Common myeloid progenitor, CD34-positive (primary cell): ENCODE measurements around the gene KIAA1217.

Experiments
- CTCF ChIA-PET: fragments of 350-600 bp; sonication (Branson Sonifier 250); formaldehyde crosslinking; loops from one replicate; lab custom pipeline; 2021; ENCODE audit warnings: antibody characterized with exemption; lab: Charles Lee
- POLR2A ChIA-PET: fragments of 350-600 bp; sonication (Branson Sonifier 250); formaldehyde crosslinking; loops from one replicate; lab custom pipeline; 2021; ENCODE audit warnings: antibody characterized with exemption; lab: Charles Lee
- DNase-seq, 3 donors: peaks; one replicate each; pipeline versions ENCODE4 v3.0.0 to v3.0.0-alpha.2; 2013
- H3K27ac ChIP-seq, 2 experiments: 1 replicate in 1 of 2; 2 replicates in 1 of 2; pipeline ENCODE4 v1.7.0; 2013; ENCODE audit warnings: inconsistent platforms in 2 of 2, low read length in 2 of 2, mild to moderate bottlenecking in 2 of 2, low read depth in 1 of 2, moderate library complexity in 1 of 2; ENCODE audit not compliant: severe bottlenecking in 2 of 2, insufficient read depth in 1 of 2, poor library complexity in 1 of 2
- H3K27me3 ChIP-seq, 5 experiments: replicated peaks in 2 of 5; 1 replicate in 3 of 5; 2 replicates in 2 of 5; pipeline versions ENCODE4 v1.6.1 to v1.7.0; 2013; ENCODE audit warnings: low read length in 4 of 5, mild to moderate bottlenecking in 2 of 5, moderate library complexity in 2 of 5, inconsistent platforms in 1 of 5; ENCODE audit not compliant: insufficient read depth in 5 of 5, control insufficient read depth in 4 of 5
- H3K36me3 ChIP-seq, 4 experiments: 1 replicate in 2 of 4; 2 replicates in 2 of 4; pipeline versions ENCODE4 v1.6.1 to v1.7.0; 2013; ENCODE audit warnings: low read length in 3 of 4, control low read depth in 1 of 4, mild to moderate bottlenecking in 1 of 4; ENCODE audit not compliant: control insufficient read depth in 4 of 4, insufficient read depth in 4 of 4
- H3K4me1 ChIP-seq, 4 experiments: 1 replicate in 3 of 4; 2 replicates in 1 of 4; pipeline versions ENCODE4 v1.6.1 to v1.7.1; 2013; ENCODE audit warnings: low read length in 3 of 4, mild to moderate bottlenecking in 3 of 4, control low read depth in 1 of 4, inconsistent platforms in 1 of 4, moderate library complexity in 1 of 4; ENCODE audit not compliant: control insufficient read depth in 4 of 4, insufficient read depth in 4 of 4; ENCODE audit errors: control extremely low read depth in 1 of 4
- H3K4me3 ChIP-seq, 7 experiments: 1 replicate in 4 of 7; 2 replicates in 3 of 7; pipeline versions ENCODE4 v1.5.1 to v1.7.0; 2013; ENCODE audit warnings: mild to moderate bottlenecking in 7 of 7, low read length in 6 of 7, moderate library complexity in 6 of 7, inconsistent platforms in 2 of 7, low read depth in 2 of 7, control low read depth in 1 of 7; ENCODE audit not compliant: insufficient read depth in 4 of 7, control insufficient read depth in 1 of 7; ENCODE audit errors: extremely low read depth in 1 of 7
- H3K9me3 ChIP-seq, 5 experiments: 1 replicate in 4 of 5; 2 replicates in 1 of 5; pipeline versions ENCODE4 v1.6.1 to v1.7.1; 2013; ENCODE audit warnings: low read length in 4 of 5, mild to moderate bottlenecking in 2 of 5, inconsistent platforms in 1 of 5, low read depth in 1 of 5, moderate library complexity in 1 of 5; ENCODE audit not compliant: control insufficient read depth in 4 of 5, insufficient read depth in 2 of 5; ENCODE audit errors: control extremely low read depth in 1 of 5
- WGBS: methylation state at CpG from one replicate; pipeline ENCODE4 v1.1.5; 2013; ENCODE audit not compliant: insufficient coverage; 5-methylcytosine and 5-hydroxymethylcytosine counted together

KIAA1217 gene

DNA sequence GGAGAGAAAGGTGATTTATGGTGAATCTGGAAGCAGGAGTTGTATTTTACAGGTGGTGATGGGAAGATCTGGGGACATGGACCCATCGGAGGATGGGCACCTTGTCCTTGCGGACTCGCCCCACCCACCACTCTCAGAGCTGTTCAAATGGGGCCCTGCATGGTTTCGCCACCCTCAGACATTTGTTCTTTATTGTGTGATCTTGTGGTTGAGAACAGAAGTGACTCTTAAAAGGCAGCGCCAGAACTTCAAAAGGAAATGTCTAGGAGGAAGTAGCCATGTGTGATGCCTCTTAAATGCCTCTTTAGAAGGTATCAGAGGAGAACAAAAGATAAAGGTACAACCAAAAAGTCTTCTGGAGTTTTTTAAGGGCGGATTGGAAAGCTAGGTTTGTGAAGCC, 205.7 kb downstream of the KIAA1217 start:
- Histone ChIP-seq H3K36me3 (no peaks in the 10 kb centered on the region), H3K4me3 (no peak overlapping the region), H3K27me3 (peaks cover 0 to 3% (median 0%) of the 10 kb centered on the region in 5 experiments), H3K27ac (no peak overlapping the region), H3K9me3 (no peaks in the 10 kb centered on the region), H3K4me1 (no peaks in the 10 kb centered on the region)
- ChIA-PET POLR2A (no interaction called here), CTCF (no interaction called here)
- 53% methylated on average over 3 of the region's 6 CpGs for WGBS
- no peak for DNase-seq

GRCh38 chr10:24415455-24416125, 206.7 kb downstream of the KIAA1217 start:
- H3K27me3 ChIP-seq: peaks cover 0 to 3% (median 0%) of the 10 kb centered on the region in 5 experiments
- H3K9me3 ChIP-seq: no peaks in the 10 kb centered on the region
- ChIA-PET POLR2A (no interaction called here), CTCF (no interaction called here)
- 98% methylated on average over 5 of the region's 5 CpGs for WGBS
- H3K4me1 ChIP-seq: no peaks in the 10 kb centered on the region
- H3K36me3 ChIP-seq: no peaks in the 10 kb centered on the region
- DNase-seq: no peak
- no peak overlapping the region for H3K27ac ChIP-seq
- H3K4me3 ChIP-seq: no peak overlapping the region

DNA sequence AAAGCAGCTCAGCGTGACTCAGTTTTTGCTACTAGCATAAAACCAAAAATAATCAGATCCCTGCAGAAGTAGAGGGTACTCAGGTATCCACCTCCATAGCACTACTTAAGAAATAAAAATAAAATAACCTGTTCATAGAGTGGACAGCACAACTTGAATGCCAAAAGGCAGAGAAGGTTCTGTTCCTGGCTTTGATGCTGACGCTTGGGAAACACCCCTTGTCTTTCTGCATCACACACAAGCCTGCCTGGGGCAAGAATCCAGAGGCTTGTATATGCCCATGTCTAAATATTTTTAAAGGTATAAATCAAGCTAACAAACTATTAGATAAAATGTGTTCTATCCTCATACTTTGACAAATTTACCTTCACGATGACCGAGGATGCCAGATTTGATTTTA, 207.3 kb downstream of the KIAA1217 start:
- DNase-seq: no peak
- ChIA-PET POLR2A (no interaction called here), CTCF (no interaction called here)
- H3K4me1 ChIP-seq: no peaks in the 10 kb centered on the region
- H3K36me3 ChIP-seq: no peaks in the 10 kb centered on the region
- no peak overlapping the region for H3K4me3 ChIP-seq
- 100% methylated on average over 2 of the region's 4 CpGs for WGBS
- H3K27me3 ChIP-seq: peaks cover 0 to 4% (median 0%) of the 10 kb centered on the region in 5 experiments
- no peaks in the 10 kb centered on the region for H3K9me3 ChIP-seq
- no peak overlapping the region for H3K27ac ChIP-seq

GRCh38 chr10:24417053-24417452, 208.1 kb downstream of the KIAA1217 start:
- H3K27me3 ChIP-seq: peaks cover 0 to 4% (median 0%) of the 10 kb centered on the region in 5 experiments
- no peak overlapping the region for H3K27ac ChIP-seq
- H3K4me1 ChIP-seq: no peaks in the 10 kb centered on the region
- H3K9me3 ChIP-seq: no peaks in the 10 kb centered on the region
- ChIA-PET POLR2A (no interaction called here), CTCF (interaction anchor here (0.5 kb wide), 1 partner anchor 15 kb away, joined by 4 read pairs; no protein-coding TSS in a partner anchor)
- no peak for DNase-seq
- WGBS: 83% methylated on average over 6 of the region's 7 CpGs
- H3K36me3 ChIP-seq: no peaks in the 10 kb centered on the region
- H3K4me3 ChIP-seq: no peak overlapping the region

DNA sequence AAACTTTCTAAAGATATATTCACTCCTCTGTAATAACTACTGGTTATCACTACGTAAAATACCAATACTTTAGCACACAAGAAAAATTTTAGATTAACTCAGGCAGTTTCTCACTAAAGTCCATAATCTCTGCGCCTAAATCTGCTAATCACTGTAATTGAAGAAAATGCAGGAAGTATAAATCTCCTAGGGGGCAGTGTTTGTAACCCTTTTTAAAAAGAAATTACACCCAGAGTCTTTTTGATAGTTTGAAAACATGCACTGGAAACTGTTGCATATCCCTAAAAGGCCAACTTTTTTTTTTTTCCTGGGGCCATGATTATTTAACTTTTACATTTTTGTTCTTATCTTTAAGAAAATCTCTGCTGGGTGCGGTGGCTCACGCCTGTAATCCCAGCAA, 209.6 kb downstream of the KIAA1217 start:
- Histone ChIP-seq H3K27me3 (peaks cover 0 to 4% (median 0%) of the 10 kb centered on the region in 5 experiments), H3K9me3 (no peaks in the 10 kb centered on the region), H3K4me3 (no peak overlapping the region), H3K4me1 (no peaks in the 10 kb centered on the region), H3K36me3 (no peaks in the 10 kb centered on the region), H3K27ac (no peak overlapping the region)
- DNase-seq: no peak
- POLR2A ChIA-PET: no interaction called here
- CTCF ChIA-PET: no interaction called here
- WGBS: 100% methylated on average over 2 of the region's 4 CpGs

DNA sequence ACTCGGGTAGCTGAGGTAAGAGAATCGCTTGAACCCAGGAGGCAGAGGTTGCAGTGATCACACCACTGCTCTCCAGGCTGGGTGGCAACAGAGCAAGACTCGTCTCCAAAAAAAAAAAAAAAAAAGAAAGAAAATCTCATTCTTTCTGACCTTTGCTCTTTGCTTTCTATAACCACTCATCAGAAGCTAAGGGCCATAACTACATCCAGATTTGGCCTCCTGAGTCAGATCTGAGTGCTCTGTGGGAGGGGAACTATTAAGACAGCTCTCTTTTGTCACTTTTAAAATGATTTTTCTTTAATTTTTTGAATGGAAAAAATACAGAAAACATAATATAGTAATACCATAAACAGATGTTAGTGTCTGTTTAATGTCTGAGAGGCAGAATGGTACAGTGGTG, 210.1 kb downstream of the KIAA1217 start:
- H3K27me3 ChIP-seq: peaks cover 0 to 4% (median 0%) of the 10 kb centered on the region in 5 experiments
- ChIA-PET POLR2A (no interaction called here), CTCF (no interaction called here)
- WGBS: 95% methylated on average over 2 of the region's 3 CpGs
- no peaks in the 10 kb centered on the region for H3K36me3 ChIP-seq
- no peaks in the 10 kb centered on the region for H3K4me1 ChIP-seq
- no peak overlapping the region for H3K27ac ChIP-seq
- no peaks in the 10 kb centered on the region for H3K9me3 ChIP-seq
- no peak for DNase-seq
- no peak overlapping the region for H3K4me3 ChIP-seq

- no peak overlapping the region for H3K4me3 ChIP-seq
- no peaks in the 10 kb centered on the region for H3K36me3 ChIP-seq
- H3K4me1 ChIP-seq: no peaks in the 10 kb centered on the region
- ChIA-PET POLR2A (no interaction called here), CTCF (no interaction called here)
- no CpG with 5 or more reads among the region's 1 CpG for WGBS
- DNase-seq: no peak
- peaks cover 0 to 4% (median 0%) of the 10 kb centered on the region in 5 experiments for H3K27me3 ChIP-seq
- no peaks in the 10 kb centered on the region for H3K9me3 ChIP-seq
- H3K27ac ChIP-seq: no peak overlapping the region
Measured at GRCh38 chr10:24425151-24425550, 216.2 kb downstream of the KIAA1217 start.
